Fibroblast of lung (primary cell): ENCODE data around the gene HMGN4. TPM values are rescaled to one million over a fixed set of nuclear protein-coding genes. Genes with fewer than 3 reads are reported as not detected.

Source experiments
- DNase-seq, 2 donors: peaks; one replicate each; pipeline versions ENCODE4 v3.0.0 to v3.0.0-alpha.2; 2010; ENCODE audit warnings: low read depth in 2 of 2
- H2AFZ ChIP-seq: 2 replicates; pipeline ENCODE4 v1.5.1; 2012; ENCODE audit warnings: low read length, control low read depth, inconsistent platforms
- H3K27ac ChIP-seq: 2 replicates; pipeline ENCODE4 v1.5.1; 2011; ENCODE audit warnings: low read length, control low read depth; ENCODE audit not compliant: insufficient read depth
- H3K27me3 ChIP-seq: 2 replicates; pipeline ENCODE4 v1.5.1; 2011; ENCODE audit warnings: mild to moderate bottlenecking, low read length; ENCODE audit not compliant: control insufficient read depth, insufficient read depth
- H3K36me3 ChIP-seq: 2 replicates; pipeline ENCODE4 v1.5.1; 2011; ENCODE audit warnings: low read length; ENCODE audit not compliant: control insufficient read depth, insufficient read depth
- H3K4me1 ChIP-seq: 2 replicates; pipeline ENCODE4 v1.5.1; 2011; ENCODE audit warnings: low read length; ENCODE audit not compliant: control insufficient read depth, insufficient read depth; ENCODE audit errors: extremely low read depth
- H3K4me2 ChIP-seq: 2 replicates; pipeline ENCODE4 v1.5.1; 2011; ENCODE audit warnings: low read length, control low read depth; ENCODE audit not compliant: insufficient read depth; ENCODE audit errors: extremely low read depth
- H3K4me3 ChIP-seq, 4 experiments: fragments of 200-600 bp in 1 of 4; sonication (generic) in 1 of 4; replicated peaks in 1 of 4; 2 replicates each; pipeline ENCODE4 v1.5.1; 2011 to 2016; ENCODE audit warnings: low read length in 4 of 4, low read depth in 3 of 4, mild to moderate bottlenecking in 3 of 4, control low read depth in 2 of 4, inconsistent platforms in 1 of 4, mixed read lengths in 1 of 4; ENCODE audit not compliant: insufficient read depth in 1 of 4; ENCODE audit errors: control extremely low read depth in 1 of 4
- H3K79me2 ChIP-seq: 2 replicates; pipeline ENCODE4 v1.5.1; 2012; ENCODE audit warnings: mild to moderate bottlenecking, low read length, inconsistent platforms; ENCODE audit not compliant: control insufficient read depth, insufficient read depth
- H3K9ac ChIP-seq: 2 replicates; pipeline ENCODE4 v1.5.1; 2011; ENCODE audit warnings: mild to moderate bottlenecking, low read length, control low read depth; ENCODE audit not compliant: insufficient read depth
- H3K9me3 ChIP-seq: 2 replicates; pipeline ENCODE4 v1.5.1; 2012; ENCODE audit warnings: low read depth, low read length; ENCODE audit not compliant: control insufficient read depth, insufficient read depth
- H4K20me1 ChIP-seq: 2 replicates; pipeline ENCODE4 v1.5.1; 2011; ENCODE audit warnings: low read length; ENCODE audit not compliant: control insufficient read depth, insufficient read depth; ENCODE audit errors: extremely low read depth
- EZH2 ChIP-seq: IDR thresholded peaks from 2 replicates; pipeline ENCODE4 v1.5.1; 2012; ENCODE audit warnings: low read length, control low read depth, mild to moderate bottlenecking; ENCODE audit errors: missing control alignments
- polyA plus RNA-seq, 2 donors: library from polyadenylated mRNA; depleted of rRNA in 1 of 2; stranded (reverse) in 1 of 2; unstranded in 1 of 2; fragments of >200 nt; gene quantifications; 2 replicates each; pipeline ENCODE4 v1.2.1, GENCODE V29; 2011 to 2012; ENCODE audit warnings: missing spikeins in 1 of 2
- total RNA-seq: library from RNA; depleted of rRNA; stranded (reverse); fragments of >200 nt; gene quantifications from 2 replicates; pipeline ENCODE4 v1.2.1, GENCODE V29; 2014
- TF ChIP-seq, protein P1 (sequence below), 2 donors: IDR thresholded peaks in 1 of 2; conservative IDR thresholded peaks in 1 of 2; 1 replicate in 1 of 2; 2 replicates in 1 of 2; pipeline ENCODE4 v1.5.1; 2011 to 2012; ENCODE audit warnings: low read length in 2 of 2, control low read depth in 1 of 2, inconsistent platforms in 1 of 2, low read depth in 1 of 2, mild to moderate bottlenecking in 1 of 2

Gene HMGN4
- total and polyA plus RNA-seq, 2 donors (not counting 1 experiment from before 2014, with no cell fraction given) = 74.9 to 111 TPM

- TF ChIP-seq, protein P1, sequence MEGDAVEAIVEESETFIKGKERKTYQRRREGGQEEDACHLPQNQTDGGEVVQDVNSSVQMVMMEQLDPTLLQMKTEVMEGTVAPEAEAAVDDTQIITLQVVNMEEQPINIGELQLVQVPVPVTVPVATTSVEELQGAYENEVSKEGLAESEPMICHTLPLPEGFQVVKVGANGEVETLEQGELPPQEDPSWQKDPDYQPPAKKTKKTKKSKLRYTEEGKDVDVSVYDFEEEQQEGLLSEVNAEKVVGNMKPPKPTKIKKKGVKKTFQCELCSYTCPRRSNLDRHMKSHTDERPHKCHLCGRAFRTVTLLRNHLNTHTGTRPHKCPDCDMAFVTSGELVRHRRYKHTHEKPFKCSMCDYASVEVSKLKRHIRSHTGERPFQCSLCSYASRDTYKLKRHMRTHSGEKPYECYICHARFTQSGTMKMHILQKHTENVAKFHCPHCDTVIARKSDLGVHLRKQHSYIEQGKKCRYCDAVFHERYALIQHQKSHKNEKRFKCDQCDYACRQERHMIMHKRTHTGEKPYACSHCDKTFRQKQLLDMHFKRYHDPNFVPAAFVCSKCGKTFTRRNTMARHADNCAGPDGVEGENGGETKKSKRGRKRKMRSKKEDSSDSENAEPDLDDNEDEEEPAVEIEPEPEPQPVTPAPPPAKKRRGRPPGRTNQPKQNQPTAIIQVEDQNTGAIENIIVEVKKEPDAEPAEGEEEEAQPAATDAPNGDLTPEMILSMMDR (conservative IDR thresholded peaks at IDR 0.05 in 1 of 2, IDR thresholded peaks at IDR 0.05 in 1 of 2; ENCODE audit: low read depth in 1 of 2, low read length in 2 of 2) = no peak
- TF ChIP-seq EZH2 = no peak
- no peaks in the 10 kb centered on the region for H3K4me1 ChIP-seq
- H3K9me3 ChIP-seq = no peaks in the 10 kb centered on the region
- no peaks in the 10 kb centered on the region for H4K20me1 ChIP-seq
- no peak overlapping the region for H3K27ac ChIP-seq
- H3K27me3 ChIP-seq = no peaks in the 10 kb centered on the region
- peak overlapping the region; percentile 13 for H2AFZ ChIP-seq
- no peak overlapping the region for H3K9ac ChIP-seq
- H3K4me2 ChIP-seq = no peak overlapping the region
- no peaks in the 10 kb centered on the region for H3K79me2 ChIP-seq
- no peak overlapping the region for H3K4me3 ChIP-seq
- no peak for DNase-seq
- H3K36me3 ChIP-seq = no peaks in the 10 kb centered on the region
Measured at GRCh38 chr6:26514984-26515383, 23.2 kb upstream of the HMGN4 start.

DNA sequence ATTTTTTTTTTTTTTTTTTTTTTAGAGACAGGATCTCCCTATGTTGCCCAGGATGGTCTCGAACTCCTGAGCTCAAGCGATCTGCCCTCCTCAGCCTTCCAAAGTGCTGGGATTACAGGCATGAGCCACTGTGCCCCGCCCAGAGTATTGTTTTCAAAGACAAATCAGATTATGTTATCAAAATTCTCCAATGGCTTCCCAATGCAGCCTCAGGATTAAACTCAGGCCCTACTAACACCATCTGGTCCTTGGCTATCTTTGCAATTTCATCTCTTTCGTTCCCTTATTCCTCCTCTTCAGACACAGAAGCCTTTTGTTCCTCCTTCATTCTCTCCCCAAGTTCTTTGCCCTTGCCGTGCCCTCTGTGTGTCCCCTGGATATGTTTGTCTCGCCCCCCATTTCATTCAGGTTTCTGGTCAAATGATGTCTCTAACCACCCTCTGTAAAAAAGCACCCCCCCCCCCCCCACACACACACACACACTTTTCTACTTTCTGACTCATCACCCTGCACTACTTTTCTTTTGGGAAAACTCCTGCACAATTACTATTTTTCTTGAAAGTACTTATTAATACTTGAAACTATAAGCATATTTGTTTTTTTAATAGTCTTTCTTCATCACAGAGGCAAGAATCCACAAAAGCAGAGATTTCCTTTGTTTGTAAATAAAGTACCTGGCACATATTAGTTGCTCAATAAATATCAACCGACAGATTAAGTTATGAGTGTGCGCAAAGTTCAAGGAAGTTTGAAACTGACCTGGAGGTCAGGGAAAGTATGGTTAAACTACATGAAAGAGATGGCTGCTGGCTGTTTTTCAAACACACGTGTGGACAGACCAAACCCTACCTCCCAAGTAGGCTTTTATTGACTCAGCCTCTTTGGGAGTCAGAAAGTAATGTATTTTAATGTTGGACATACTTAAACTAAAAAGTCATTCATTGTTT is 21.4 kb upstream of the HMGN4 start:
- no peaks in the 10 kb centered on the region for H4K20me1 ChIP-seq
- no peak for DNase-seq
- no peak overlapping the region for H3K27ac ChIP-seq
- TF ChIP-seq EZH2 = no peak
- TF ChIP-seq, protein P1 (conservative IDR thresholded peaks at IDR 0.05 in 1 of 2, IDR thresholded peaks at IDR 0.05 in 1 of 2; ENCODE audit: low read depth in 1 of 2, low read length in 2 of 2) = no peak
- no peaks in the 10 kb centered on the region for H3K27me3 ChIP-seq
- no peaks in the 10 kb centered on the region for H3K36me3 ChIP-seq
- H3K4me3 ChIP-seq = no peak overlapping the region
- H2AFZ ChIP-seq = no peak overlapping the region
- H3K9me3 ChIP-seq = no peaks in the 10 kb centered on the region
- no peak overlapping the region for H3K9ac ChIP-seq
- no peak overlapping the region for H3K4me2 ChIP-seq
- H3K79me2 ChIP-seq = no peaks in the 10 kb centered on the region
- no peaks in the 10 kb centered on the region for H3K4me1 ChIP-seq

DNA sequence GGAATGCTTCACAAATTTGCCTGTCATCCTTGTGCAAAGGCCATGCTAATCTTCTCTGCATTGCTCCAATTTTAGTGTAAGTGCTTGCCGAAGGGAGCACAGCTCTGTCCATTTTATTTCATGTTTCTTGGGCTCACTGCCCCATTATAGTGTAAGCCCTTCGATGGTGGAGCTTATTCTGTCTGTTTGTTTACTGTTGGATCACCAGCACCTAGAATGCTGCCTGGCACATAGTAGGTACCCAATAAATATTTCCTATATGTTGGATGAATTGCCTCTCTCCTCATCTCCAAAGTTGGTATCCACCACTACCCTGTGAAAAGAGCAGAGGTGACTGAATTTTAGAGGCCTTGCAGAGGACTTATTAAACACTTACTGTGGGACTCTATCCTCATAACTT is 18.8 kb upstream of the HMGN4 start:
- H3K27me3 ChIP-seq = no peaks in the 10 kb centered on the region
- no peaks in the 10 kb centered on the region for H4K20me1 ChIP-seq
- no peaks in the 10 kb centered on the region for H3K4me1 ChIP-seq
- no peaks in the 10 kb centered on the region for H3K9me3 ChIP-seq
- no peaks in the 10 kb centered on the region for H3K36me3 ChIP-seq
- H2AFZ ChIP-seq = no peak overlapping the region
- H3K9ac ChIP-seq = no peak overlapping the region
- no peak overlapping the region for H3K4me2 ChIP-seq
- TF ChIP-seq, protein P1 (conservative IDR thresholded peaks at IDR 0.05 in 1 of 2, IDR thresholded peaks at IDR 0.05 in 1 of 2; ENCODE audit: low read depth in 1 of 2, low read length in 2 of 2) = no peak
- no peak for TF ChIP-seq EZH2
- H3K27ac ChIP-seq = no peak overlapping the region
- DNase-seq = no peak
- H3K4me3 ChIP-seq = no peak overlapping the region
- no peaks in the 10 kb centered on the region for H3K79me2 ChIP-seq
